Endothelial cell of umbilical vein (primary cell): ENCODE results near the gene GATM.

Experiments
- EZH2 ChIP-seq: IDR thresholded peaks from 2 replicates; pipeline ENCODE4 v1.6.1; 2012; ENCODE audit warnings: borderline replicate concordance, low read depth, mild to moderate bottlenecking, moderate library complexity, low read length, inconsistent platforms; ENCODE audit not compliant: severe bottlenecking
- MAX ChIP-seq: IDR thresholded peaks from 2 replicates; pipeline ENCODE4 v1.6.1; 2011; ENCODE audit not compliant: insufficient read depth, insufficient read length
- MYC ChIP-seq: IDR thresholded peaks from one replicate; pipeline ENCODE4 v1.6.1; 2011; ENCODE audit warnings: mild to moderate bottlenecking, low read depth, low read length
- POLR2A ChIP-seq: IDR thresholded peaks from 2 replicates; pipeline ENCODE4 v1.6.1; 2012; ENCODE audit warnings: low read depth, mild to moderate bottlenecking, control low read depth, low read length
- POLR2AphosphoS5 ChIP-seq: IDR thresholded peaks from 2 replicates; pipeline ENCODE4 v1.6.1; 2012; ENCODE audit warnings: low read depth, mild to moderate bottlenecking, control low read depth, low read length, moderate library complexity; ENCODE audit not compliant: insufficient read depth
- TF ChIP-seq, protein P1 (sequence below), 2 donors: IDR thresholded peaks; 1 replicate in 1 of 2; 2 replicates in 1 of 2; pipeline ENCODE4 v1.5.1; 2011; ENCODE audit warnings: low read length in 2 of 2, mild to moderate bottlenecking in 2 of 2, moderate library complexity in 2 of 2, control low read depth in 1 of 2, inconsistent platforms in 1 of 2, low read depth in 1 of 2; ENCODE audit not compliant: insufficient read depth in 1 of 2; ENCODE audit errors: extremely low read depth in 1 of 2

DNA sequence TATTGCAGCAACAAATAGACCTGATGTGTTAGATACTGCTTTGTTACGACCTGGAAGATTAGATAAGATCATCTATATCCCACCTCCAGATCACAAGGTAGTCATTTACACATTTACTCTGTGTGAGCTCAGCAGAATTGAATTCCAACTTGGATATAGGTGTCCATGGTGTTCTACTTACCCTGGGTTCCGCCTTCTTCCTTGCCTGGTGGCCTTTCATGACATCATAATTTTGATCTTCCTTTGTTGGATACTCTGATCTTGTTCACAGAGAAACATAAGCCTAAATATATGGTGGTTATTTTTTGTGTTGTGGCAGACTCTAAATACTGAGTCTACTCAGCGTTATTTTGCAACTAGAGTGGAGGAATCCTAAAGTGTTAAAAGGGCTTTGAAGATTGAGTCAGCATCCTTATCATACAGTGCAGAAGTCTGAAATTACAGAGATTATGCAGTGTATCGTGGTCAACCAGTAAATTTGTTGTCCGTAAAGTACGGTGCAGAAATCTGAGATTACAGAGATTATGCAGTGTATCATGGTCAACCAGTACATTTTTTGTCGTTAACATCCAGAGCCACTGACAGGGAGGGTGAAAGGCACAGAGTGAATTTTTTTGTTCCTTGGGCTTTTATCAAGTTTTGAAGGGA is 39.1 kb upstream of the GATM start:
- TF ChIP-seq, protein P1, sequence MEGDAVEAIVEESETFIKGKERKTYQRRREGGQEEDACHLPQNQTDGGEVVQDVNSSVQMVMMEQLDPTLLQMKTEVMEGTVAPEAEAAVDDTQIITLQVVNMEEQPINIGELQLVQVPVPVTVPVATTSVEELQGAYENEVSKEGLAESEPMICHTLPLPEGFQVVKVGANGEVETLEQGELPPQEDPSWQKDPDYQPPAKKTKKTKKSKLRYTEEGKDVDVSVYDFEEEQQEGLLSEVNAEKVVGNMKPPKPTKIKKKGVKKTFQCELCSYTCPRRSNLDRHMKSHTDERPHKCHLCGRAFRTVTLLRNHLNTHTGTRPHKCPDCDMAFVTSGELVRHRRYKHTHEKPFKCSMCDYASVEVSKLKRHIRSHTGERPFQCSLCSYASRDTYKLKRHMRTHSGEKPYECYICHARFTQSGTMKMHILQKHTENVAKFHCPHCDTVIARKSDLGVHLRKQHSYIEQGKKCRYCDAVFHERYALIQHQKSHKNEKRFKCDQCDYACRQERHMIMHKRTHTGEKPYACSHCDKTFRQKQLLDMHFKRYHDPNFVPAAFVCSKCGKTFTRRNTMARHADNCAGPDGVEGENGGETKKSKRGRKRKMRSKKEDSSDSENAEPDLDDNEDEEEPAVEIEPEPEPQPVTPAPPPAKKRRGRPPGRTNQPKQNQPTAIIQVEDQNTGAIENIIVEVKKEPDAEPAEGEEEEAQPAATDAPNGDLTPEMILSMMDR (IDR thresholded peaks at IDR 0.05; ENCODE audit: extremely low read depth in 1 of 2, insufficient read depth in 1 of 2, low read depth in 1 of 2, low read length in 2 of 2): no peak
- no peak for TF ChIP-seq POLR2A
- TF ChIP-seq POLR2AphosphoS5: no peak
- no peak for TF ChIP-seq MAX
- no peak for TF ChIP-seq EZH2
- TF ChIP-seq MYC: no peak
